GM10266 (cell line): ENCODE results near the gene TGFBR3.

Experiments used
- DNase-seq: peaks from one replicate; pipeline ENCODE4 v3.0.0; 2012; ENCODE audit errors: extremely low spot score
- CTCF ChIP-seq: IDR thresholded peaks from 2 replicates; pipeline ENCODE4 v1.5.1; 2012; ENCODE audit warnings: mild to moderate bottlenecking, low read depth; ENCODE audit not compliant: control insufficient read depth, insufficient read depth; ENCODE audit errors: missing control alignments

Gene TGFBR3

GRCh38 chr1:91799159-91799558, 86.8 kb downstream of the TGFBR3 start:
- no peak for DNase-seq
- no peak for TF ChIP-seq CTCF

- TF ChIP-seq CTCF, result no peak
- no peak for DNase-seq
These were observed 87.2 kb downstream of the TGFBR3 start for GRCh38 chr1:91798740-91799139.

- no peak for DNase-seq
- no peak for TF ChIP-seq CTCF
These were observed 87.7 kb downstream of the TGFBR3 start for GRCh38 chr1:91798241-91798648.

- no peak for TF ChIP-seq CTCF
- DNase-seq, result no peak
These were observed 88.8 kb downstream of the TGFBR3 start for GRCh38 chr1:91797164-91797563.

- no peak for TF ChIP-seq CTCF
- DNase-seq, result no peak
These were observed 89.6 kb downstream of the TGFBR3 start for GRCh38 chr1:91796390-91796654.

GRCh38 chr1:91795591-91796389, 90.2 kb downstream of the TGFBR3 start:
- no peak for DNase-seq
- TF ChIP-seq CTCF, result no peak

- no peak for TF ChIP-seq CTCF
- DNase-seq, result no peak
These were observed 92.1 kb downstream of the TGFBR3 start for GRCh38 chr1:91793877-91794276.
